Vagina (tissue), 2 donors: Measurements from ENCODE around the gene DNAJC12. TPM values are rescaled to one million over a fixed set of nuclear protein-coding genes. Genes with fewer than 3 reads are reported as not detected.

Experiments
- DNase-seq, 2 donors: peaks; one replicate each; pipeline ENCODE4 v3.0.0-alpha.2; 2017; ENCODE audit errors: extremely low spot score in 2 of 2
- H3K27ac ChIP-seq: fragments of 200-600 bp; sonication (generic); one replicate; pipeline ENCODE4 v1.5.1; 2019
- H3K27me3 ChIP-seq: fragments of 200-600 bp; sonication (generic); one replicate; pipeline ENCODE4 v1.5.1; 2019
- H3K36me3 ChIP-seq, 2 donors: fragments of 200-600 bp; sonication (generic); one replicate each; pipeline ENCODE4 v1.5.1; 2017 to 2019
- H3K4me1 ChIP-seq: fragments of 200-600 bp; sonication (generic); one replicate; pipeline ENCODE4 v1.5.1; 2019
- H3K4me3 ChIP-seq, 2 donors: fragments of 200-600 bp; sonication (generic); 1 replicate in 1 of 2; 2 replicates in 1 of 2; pipeline ENCODE4 v1.5.1; 2016 to 2019
- H3K9me3 ChIP-seq: fragments of 200-600 bp; sonication (generic); one replicate; pipeline ENCODE4 v1.5.1; 2019
- POLR2A ChIP-seq, 2 donors: fragments of 450-650 bp; IDR thresholded peaks; one replicate each; pipeline ENCODE4 v1.6.1; 2017; ENCODE audit warnings: antibody characterized with exemption in 2 of 2, mild to moderate bottlenecking in 2 of 2, moderate library complexity in 2 of 2
- POLR2AphosphoS5 ChIP-seq, 2 donors: sonication (generic); formaldehyde crosslinking; IDR thresholded peaks; one replicate each; pipeline ENCODE4 v1.9.0; 2017; ENCODE audit warnings: antibody characterized with exemption in 2 of 2, mild to moderate bottlenecking in 2 of 2, low read depth in 1 of 2; ENCODE audit not compliant: insufficient read depth in 1 of 2
- intact Hi-C: fragments of 100-400 bp; cut with DNase I; formaldehyde crosslinking; loops from one replicate; pipeline ENCODE4 v1.15.1; 2023
- total RNA-seq: library from RNA; depleted of rRNA; stranded (reverse); fragments of >200 nt; gene quantifications from one replicate; pipeline ENCODE4 v1.2.3, GENCODE V29; 2016
- TF ChIP-seq, protein P1 (sequence below), 3 experiments: fragments of 450-650 bp in 2 of 3; fragments of 200-600 bp in 1 of 3; sonication (generic) in 1 of 3; IDR thresholded peaks; one replicate each; pipeline ENCODE4 v1.5.1; 2017 to 2019; ENCODE audit warnings: antibody characterized with exemption in 3 of 3, mild to moderate bottlenecking in 2 of 3, moderate library complexity in 2 of 3

The DNAJC12 gene
- total RNA-seq, 1 donor from 2014 or later: 2.7 TPM

- intact Hi-C loops: no loop called here
Measured at GRCh38 chr10:67827811-67828210, 10.2 kb downstream of the DNAJC12 start.

GRCh38 chr10:67819768-67820204 is 18.2 kb downstream of the DNAJC12 start:
- TF ChIP-seq, protein P1, sequence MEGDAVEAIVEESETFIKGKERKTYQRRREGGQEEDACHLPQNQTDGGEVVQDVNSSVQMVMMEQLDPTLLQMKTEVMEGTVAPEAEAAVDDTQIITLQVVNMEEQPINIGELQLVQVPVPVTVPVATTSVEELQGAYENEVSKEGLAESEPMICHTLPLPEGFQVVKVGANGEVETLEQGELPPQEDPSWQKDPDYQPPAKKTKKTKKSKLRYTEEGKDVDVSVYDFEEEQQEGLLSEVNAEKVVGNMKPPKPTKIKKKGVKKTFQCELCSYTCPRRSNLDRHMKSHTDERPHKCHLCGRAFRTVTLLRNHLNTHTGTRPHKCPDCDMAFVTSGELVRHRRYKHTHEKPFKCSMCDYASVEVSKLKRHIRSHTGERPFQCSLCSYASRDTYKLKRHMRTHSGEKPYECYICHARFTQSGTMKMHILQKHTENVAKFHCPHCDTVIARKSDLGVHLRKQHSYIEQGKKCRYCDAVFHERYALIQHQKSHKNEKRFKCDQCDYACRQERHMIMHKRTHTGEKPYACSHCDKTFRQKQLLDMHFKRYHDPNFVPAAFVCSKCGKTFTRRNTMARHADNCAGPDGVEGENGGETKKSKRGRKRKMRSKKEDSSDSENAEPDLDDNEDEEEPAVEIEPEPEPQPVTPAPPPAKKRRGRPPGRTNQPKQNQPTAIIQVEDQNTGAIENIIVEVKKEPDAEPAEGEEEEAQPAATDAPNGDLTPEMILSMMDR (IDR thresholded peaks at IDR 0.05): no peak
- no peak for TF ChIP-seq POLR2AphosphoS5 (IDR thresholded peaks at IDR 0.05; ENCODE audit: insufficient read depth in 1 of 2, low read depth in 1 of 2)
- no peak for TF ChIP-seq POLR2A (IDR thresholded peaks at IDR 0.05)
- DNase-seq: no peak
- Histone ChIP-seq H3K36me3 (no peaks in the 10 kb centered on the region), H3K4me3 (no peak overlapping the region), H3K27me3 (no peaks in the 10 kb centered on the region), H3K27ac (no peak overlapping the region), H3K9me3 (no peaks in the 10 kb centered on the region), H3K4me1 (no peaks in the 10 kb centered on the region)
- intact Hi-C loops: no loop called here

More at GRCh38 chr10:67827811-67828210, 10.2 kb downstream of the DNAJC12 start:
- Histone ChIP-seq H3K9me3 (no peaks in the 10 kb centered on the region), H3K27ac (no peak overlapping the region), H3K4me1 (no peaks in the 10 kb centered on the region), H3K36me3 (no peaks in the 10 kb centered on the region), H3K4me3 (no peak overlapping the region), H3K27me3 (no peaks in the 10 kb centered on the region)
- TF ChIP-seq POLR2AphosphoS5 (IDR thresholded peaks at IDR 0.05; ENCODE audit: insufficient read depth in 1 of 2, low read depth in 1 of 2): no peak
- TF ChIP-seq POLR2A (IDR thresholded peaks at IDR 0.05): no peak
- TF ChIP-seq, protein P1 (IDR thresholded peaks at IDR 0.05): no peak
- no peak for DNase-seq

DNA sequence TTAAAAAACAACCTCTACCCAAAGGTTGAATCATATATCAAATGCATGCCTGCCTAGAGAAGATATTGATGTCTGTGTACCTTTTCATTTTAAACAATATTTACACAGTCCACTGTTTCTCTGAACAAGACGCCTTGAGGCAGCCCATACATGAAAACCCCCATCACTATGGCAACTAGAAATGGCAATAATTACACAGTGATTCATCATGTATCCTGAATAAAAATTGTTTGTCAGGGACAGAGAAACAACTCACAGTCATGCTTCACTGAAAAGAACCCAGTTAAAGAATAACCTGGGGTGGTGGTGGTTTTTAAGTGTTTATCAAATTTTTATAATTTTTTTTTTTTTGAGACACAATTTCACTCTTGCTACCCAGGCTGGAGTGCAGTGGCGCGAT is 19.7 kb downstream of the DNAJC12 start:
- no peak for DNase-seq
- H3K4me3 ChIP-seq: no peak overlapping the region
- intact Hi-C loops: no loop called here

DNA sequence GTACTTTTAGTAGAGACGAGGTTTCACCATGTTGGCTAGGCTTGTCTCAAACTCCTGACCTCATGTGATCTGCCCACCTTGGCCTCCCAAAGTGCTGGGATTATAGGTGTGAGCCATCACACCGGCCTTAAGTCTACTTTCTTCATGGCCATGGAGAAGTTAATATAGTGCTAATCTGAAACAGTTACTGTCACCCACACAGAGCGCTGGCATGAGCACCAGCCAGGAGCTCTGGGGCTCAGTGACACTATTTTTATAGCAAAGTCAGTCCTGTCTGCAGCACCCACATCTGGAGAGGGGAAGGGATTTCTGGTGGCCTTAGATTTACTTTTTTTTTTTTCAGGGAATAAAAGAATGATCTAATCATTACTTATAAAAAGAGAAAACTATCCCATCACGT is 21.3 kb downstream of the DNAJC12 start:
- no peak for DNase-seq
- no peaks in the 10 kb centered on the region for H3K4me1 ChIP-seq
- TF ChIP-seq POLR2A (IDR thresholded peaks at IDR 0.05) (no peak), POLR2AphosphoS5 (IDR thresholded peaks at IDR 0.05; ENCODE audit: insufficient read depth in 1 of 2, low read depth in 1 of 2) (no peak)
- TF ChIP-seq, protein P1 (IDR thresholded peaks at IDR 0.05): no peak
- H3K36me3 ChIP-seq: no peaks in the 10 kb centered on the region
- H3K4me3 ChIP-seq: no peak overlapping the region
- intact Hi-C loops: no loop called here
- no peaks in the 10 kb centered on the region for H3K9me3 ChIP-seq
- no peaks in the 10 kb centered on the region for H3K27me3 ChIP-seq
- H3K27ac ChIP-seq: no peak overlapping the region

More for the DNA sequence above, 19.7 kb downstream of the DNAJC12 start:
- H3K4me1 ChIP-seq: no peaks in the 10 kb centered on the region
- TF ChIP-seq POLR2A (IDR thresholded peaks at IDR 0.05) (no peak), POLR2AphosphoS5 (IDR thresholded peaks at IDR 0.05; ENCODE audit: insufficient read depth in 1 of 2, low read depth in 1 of 2) (no peak)
- TF ChIP-seq, protein P1 (IDR thresholded peaks at IDR 0.05): no peak
- no peaks in the 10 kb centered on the region for H3K36me3 ChIP-seq
- H3K27ac ChIP-seq: no peak overlapping the region
- no peaks in the 10 kb centered on the region for H3K9me3 ChIP-seq
- no peaks in the 10 kb centered on the region for H3K27me3 ChIP-seq

GRCh38 chr10:67815571-67816059 is 22.4 kb downstream of the DNAJC12 start:
- TF ChIP-seq, protein P1 (IDR thresholded peaks at IDR 0.05): no peak
- TF ChIP-seq POLR2AphosphoS5 (IDR thresholded peaks at IDR 0.05; ENCODE audit: insufficient read depth in 1 of 2, low read depth in 1 of 2) (peak in 1 of 2 donors; percentile 12), POLR2A (IDR thresholded peaks at IDR 0.05) (no peak)
- intact Hi-C loops: no loop called here

More at GRCh38 chr10:67815571-67816059, 22.4 kb downstream of the DNAJC12 start:
- H3K4me1 ChIP-seq: no peaks in the 10 kb centered on the region
- no peaks in the 10 kb centered on the region for H3K36me3 ChIP-seq
- no peak for DNase-seq
- no peaks in the 10 kb centered on the region for H3K27me3 ChIP-seq
- H3K27ac ChIP-seq: no peak overlapping the region
- no peak overlapping the region for H3K4me3 ChIP-seq
- H3K9me3 ChIP-seq: no peaks in the 10 kb centered on the region
